Measurements from ENCODE around the gene DPEP3. TPM values are rescaled to one million over a fixed set of nuclear protein-coding genes. Genes with fewer than 3 reads are reported as not detected.

DPEP3 gene
- polyA plus RNA-seq, 1 donor (not counting 4 experiments of a cell fraction or from before 2014, with no cell fraction given): not detected

DNA sequence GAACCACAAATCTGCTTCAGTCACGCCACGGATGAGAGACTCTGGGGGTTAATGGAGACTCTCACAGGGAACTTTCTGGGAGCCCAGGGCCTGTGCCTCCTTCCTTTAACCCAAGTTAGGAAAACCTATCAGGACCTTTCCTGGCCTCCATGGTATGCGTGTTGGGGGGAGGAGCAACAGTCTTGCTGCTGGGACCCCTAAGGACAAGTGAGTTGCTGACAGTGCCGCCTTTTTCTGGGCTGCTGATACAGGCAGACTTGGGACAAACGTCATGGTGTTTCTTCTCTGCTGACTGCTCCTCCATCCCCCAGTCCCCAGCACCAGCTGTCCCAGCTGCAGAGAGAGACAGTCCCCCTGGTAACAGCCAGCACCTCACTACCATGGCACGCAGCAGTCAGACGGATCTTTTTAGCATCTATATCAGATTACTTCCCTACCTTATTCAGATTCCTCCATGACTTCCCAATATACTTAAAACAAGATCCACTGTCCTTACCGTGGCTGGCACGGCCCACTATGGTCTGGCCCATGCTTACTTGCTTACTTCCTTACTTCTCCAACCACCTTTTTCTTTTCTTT lies 28.9 kb upstream of the DPEP3 start:
- dilution Hi-C loops (cut with MboI; ENCODE audit: extremely low pct_ligation_motif_present, low sequenced_read_pairs): no loop called here
- TF ChIP-seq, protein P1, sequence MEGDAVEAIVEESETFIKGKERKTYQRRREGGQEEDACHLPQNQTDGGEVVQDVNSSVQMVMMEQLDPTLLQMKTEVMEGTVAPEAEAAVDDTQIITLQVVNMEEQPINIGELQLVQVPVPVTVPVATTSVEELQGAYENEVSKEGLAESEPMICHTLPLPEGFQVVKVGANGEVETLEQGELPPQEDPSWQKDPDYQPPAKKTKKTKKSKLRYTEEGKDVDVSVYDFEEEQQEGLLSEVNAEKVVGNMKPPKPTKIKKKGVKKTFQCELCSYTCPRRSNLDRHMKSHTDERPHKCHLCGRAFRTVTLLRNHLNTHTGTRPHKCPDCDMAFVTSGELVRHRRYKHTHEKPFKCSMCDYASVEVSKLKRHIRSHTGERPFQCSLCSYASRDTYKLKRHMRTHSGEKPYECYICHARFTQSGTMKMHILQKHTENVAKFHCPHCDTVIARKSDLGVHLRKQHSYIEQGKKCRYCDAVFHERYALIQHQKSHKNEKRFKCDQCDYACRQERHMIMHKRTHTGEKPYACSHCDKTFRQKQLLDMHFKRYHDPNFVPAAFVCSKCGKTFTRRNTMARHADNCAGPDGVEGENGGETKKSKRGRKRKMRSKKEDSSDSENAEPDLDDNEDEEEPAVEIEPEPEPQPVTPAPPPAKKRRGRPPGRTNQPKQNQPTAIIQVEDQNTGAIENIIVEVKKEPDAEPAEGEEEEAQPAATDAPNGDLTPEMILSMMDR (optimal IDR thresholded peaks at IDR 0.05 in 1 of 3, IDR thresholded peaks at IDR 0.05 in 1 of 3, conservative IDR thresholded peaks at IDR 0.05 in 1 of 3; ENCODE audit: extremely low read depth in 1 of 3, insufficient read depth in 2 of 3, low read length in 3 of 3): no peak
- no peak for TF ChIP-seq EZH2 (IDR thresholded peaks at IDR 0.05; ENCODE audit: low read length)

DNA sequence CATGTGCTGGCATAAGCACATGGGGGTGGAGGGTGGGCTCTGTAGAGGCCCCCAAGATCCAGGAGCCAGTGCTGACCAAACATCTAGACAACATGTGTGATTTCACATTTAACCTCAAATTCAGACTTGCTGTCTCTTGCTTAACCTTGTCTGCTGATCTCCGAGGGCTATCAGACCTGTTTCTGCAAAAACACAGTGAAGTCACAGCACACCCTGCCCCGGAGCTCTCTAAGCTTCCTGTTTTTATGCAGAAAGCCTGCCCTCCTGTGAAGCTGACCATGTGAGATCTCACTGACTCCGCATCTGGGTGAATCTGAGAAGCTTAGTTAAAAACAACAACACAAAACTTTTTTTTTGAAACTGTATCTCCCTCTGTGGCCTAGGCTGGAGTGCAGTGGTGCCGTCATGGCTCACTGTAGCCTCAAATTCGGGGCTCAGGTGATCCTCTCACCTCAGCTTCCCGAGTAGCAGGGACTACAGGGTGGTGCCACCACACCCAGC lies 25.5 kb upstream of the DPEP3 start:
- Histone ChIP-seq H4K20me1 (ENCODE audit: control insufficient read depth, extremely low read depth, insufficient read depth, low read length) (no peaks in the 10 kb centered on the region), H3K4me2 (ENCODE audit: control insufficient read depth, extremely low read depth, insufficient read depth, low read depth, low read length) (peak overlapping the region; percentile 71), H3K36me3 (ENCODE audit: control insufficient read depth in 2 of 2, extremely low read depth in 1 of 2, insufficient read depth in 2 of 2, low read length in 2 of 2) (no peaks in the 10 kb centered on the region), H2AFZ (ENCODE audit: control insufficient read depth, low read length) (peak overlapping the region; percentile 90), H3K4me1 (ENCODE audit: control insufficient read depth, extremely low read depth, insufficient read depth, low read length) (peaks cover 21% of the 10 kb centered on the region), H3K9me3 (ENCODE audit: control insufficient read depth, low read depth, low read length) (no peaks in the 10 kb centered on the region), H3K79me2 (ENCODE audit: control insufficient read depth, insufficient read depth, low read length) (no peaks in the 10 kb centered on the region), H3K9me1 (ENCODE audit: control insufficient read depth, extremely low read depth, insufficient read depth, low read length) (no peaks in the 10 kb centered on the region), H3K4me3 (ENCODE audit: control insufficient read depth in 2 of 3, extremely low read depth in 1 of 3, insufficient read depth in 2 of 3, low read depth in 1 of 3, low read length in 3 of 3) (peak overlapping the region in 1 of 3 experiments; percentile 34), H3K27me3 (ENCODE audit: control insufficient read depth, extremely low read depth, insufficient read depth, low read length) (no peaks in the 10 kb centered on the region), H3K27ac (ENCODE audit: control insufficient read depth, insufficient read depth, low read length) (peak overlapping the region; percentile 88), H3K9ac (ENCODE audit: control insufficient read depth, extremely low read depth, insufficient read depth, low read length) (peak overlapping the region; percentile 69)
- FAIRE-seq (peak; percentile 83), DNase-seq (ENCODE audit: low read depth, low spot score) (no peak)
- no peak for TF ChIP-seq EZH2 (IDR thresholded peaks at IDR 0.05; ENCODE audit: low read length)
- TF ChIP-seq, protein P1 (optimal IDR thresholded peaks at IDR 0.05 in 1 of 3, IDR thresholded peaks at IDR 0.05 in 1 of 3, conservative IDR thresholded peaks at IDR 0.05 in 1 of 3; ENCODE audit: extremely low read depth in 1 of 3, insufficient read depth in 2 of 3, low read length in 3 of 3): no peak
- dilution Hi-C loops (cut with MboI; ENCODE audit: extremely low pct_ligation_motif_present, low sequenced_read_pairs): no loop called here

More for the DNA sequence above, 28.9 kb upstream of the DPEP3 start:
- no peak overlapping the region for H3K9ac ChIP-seq (ENCODE audit: control insufficient read depth, extremely low read depth, insufficient read depth, low read length)
- H2AFZ ChIP-seq (ENCODE audit: control insufficient read depth, low read length): no peak overlapping the region
- no peak overlapping the region for H3K4me3 ChIP-seq (ENCODE audit: control insufficient read depth in 2 of 3, extremely low read depth in 1 of 3, insufficient read depth in 2 of 3, low read depth in 1 of 3, low read length in 3 of 3)
- H4K20me1 ChIP-seq (ENCODE audit: control insufficient read depth, extremely low read depth, insufficient read depth, low read length): no peaks in the 10 kb centered on the region
- DNase-seq (ENCODE audit: low read depth, low spot score): no peak
- no peak overlapping the region for H3K4me2 ChIP-seq (ENCODE audit: control insufficient read depth, extremely low read depth, insufficient read depth, low read depth, low read length)
- peaks cover 30% of the 10 kb centered on the region for H3K4me1 ChIP-seq (ENCODE audit: control insufficient read depth, extremely low read depth, insufficient read depth, low read length)
- H3K9me1 ChIP-seq (ENCODE audit: control insufficient read depth, extremely low read depth, insufficient read depth, low read length): no peaks in the 10 kb centered on the region
- H3K27ac ChIP-seq (ENCODE audit: control insufficient read depth, insufficient read depth, low read length): no peak overlapping the region
- H3K27me3 ChIP-seq (ENCODE audit: control insufficient read depth, extremely low read depth, insufficient read depth, low read length): no peaks in the 10 kb centered on the region
- no peak for FAIRE-seq
- H3K36me3 ChIP-seq (ENCODE audit: control insufficient read depth in 2 of 2, extremely low read depth in 1 of 2, insufficient read depth in 2 of 2, low read length in 2 of 2): no peaks in the 10 kb centered on the region
- H3K9me3 ChIP-seq (ENCODE audit: control insufficient read depth, low read depth, low read length): no peaks in the 10 kb centered on the region
- H3K79me2 ChIP-seq (ENCODE audit: control insufficient read depth, insufficient read depth, low read length): no peaks in the 10 kb centered on the region

Measured in keratinocyte (primary cell).